ENCODE results near the gene OR2T2.
"Not testable (repeated sequence)": the region's sequence is repeated elsewhere in the genome, so short reads cannot be mapped to it uniquely, and the experiment has no call there.

DNA sequence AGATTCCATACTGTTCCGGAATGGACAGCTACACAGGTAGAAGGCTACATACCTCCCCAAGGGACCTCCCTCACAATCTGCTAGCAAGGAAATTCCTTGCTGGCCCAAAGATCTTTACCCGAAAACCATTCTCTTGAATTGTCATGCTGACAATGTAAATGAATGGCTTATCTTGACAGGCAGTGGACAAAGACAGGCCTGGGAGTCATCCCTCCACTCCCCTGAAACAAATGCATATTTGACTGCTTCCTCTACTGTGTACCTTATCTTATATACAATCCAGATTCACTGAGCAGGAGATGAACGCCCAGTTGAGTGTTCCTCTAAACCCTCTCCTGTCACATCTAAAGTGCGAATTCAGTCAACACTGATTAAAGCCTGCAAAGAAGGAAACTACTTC lies 834 bp upstream of the OR2T2 start:
- TF ChIP-seq, protein P1, sequence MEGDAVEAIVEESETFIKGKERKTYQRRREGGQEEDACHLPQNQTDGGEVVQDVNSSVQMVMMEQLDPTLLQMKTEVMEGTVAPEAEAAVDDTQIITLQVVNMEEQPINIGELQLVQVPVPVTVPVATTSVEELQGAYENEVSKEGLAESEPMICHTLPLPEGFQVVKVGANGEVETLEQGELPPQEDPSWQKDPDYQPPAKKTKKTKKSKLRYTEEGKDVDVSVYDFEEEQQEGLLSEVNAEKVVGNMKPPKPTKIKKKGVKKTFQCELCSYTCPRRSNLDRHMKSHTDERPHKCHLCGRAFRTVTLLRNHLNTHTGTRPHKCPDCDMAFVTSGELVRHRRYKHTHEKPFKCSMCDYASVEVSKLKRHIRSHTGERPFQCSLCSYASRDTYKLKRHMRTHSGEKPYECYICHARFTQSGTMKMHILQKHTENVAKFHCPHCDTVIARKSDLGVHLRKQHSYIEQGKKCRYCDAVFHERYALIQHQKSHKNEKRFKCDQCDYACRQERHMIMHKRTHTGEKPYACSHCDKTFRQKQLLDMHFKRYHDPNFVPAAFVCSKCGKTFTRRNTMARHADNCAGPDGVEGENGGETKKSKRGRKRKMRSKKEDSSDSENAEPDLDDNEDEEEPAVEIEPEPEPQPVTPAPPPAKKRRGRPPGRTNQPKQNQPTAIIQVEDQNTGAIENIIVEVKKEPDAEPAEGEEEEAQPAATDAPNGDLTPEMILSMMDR (IDR thresholded peaks at IDR 0.05; ENCODE audit: poor library complexity, severe bottlenecking): not testable (repeated sequence)
- not testable (repeated sequence) for TF ChIP-seq TAF1 (IDR thresholded peaks at IDR 0.05; ENCODE audit: low read depth); POLR2AphosphoS5 (IDR thresholded peaks at IDR 0.05); EZH2 (IDR thresholded peaks at IDR 0.05; ENCODE audit: borderline replicate concordance, insufficient read depth, low read length, poor library complexity, severe bottlenecking); EP300 (conservative IDR thresholded peaks at IDR 0.05; ENCODE audit: poor library complexity, severe bottlenecking); SMC3 (conservative IDR thresholded peaks at IDR 0.05; ENCODE audit: poor library complexity)
- TF ChIP-seq, protein P2, sequence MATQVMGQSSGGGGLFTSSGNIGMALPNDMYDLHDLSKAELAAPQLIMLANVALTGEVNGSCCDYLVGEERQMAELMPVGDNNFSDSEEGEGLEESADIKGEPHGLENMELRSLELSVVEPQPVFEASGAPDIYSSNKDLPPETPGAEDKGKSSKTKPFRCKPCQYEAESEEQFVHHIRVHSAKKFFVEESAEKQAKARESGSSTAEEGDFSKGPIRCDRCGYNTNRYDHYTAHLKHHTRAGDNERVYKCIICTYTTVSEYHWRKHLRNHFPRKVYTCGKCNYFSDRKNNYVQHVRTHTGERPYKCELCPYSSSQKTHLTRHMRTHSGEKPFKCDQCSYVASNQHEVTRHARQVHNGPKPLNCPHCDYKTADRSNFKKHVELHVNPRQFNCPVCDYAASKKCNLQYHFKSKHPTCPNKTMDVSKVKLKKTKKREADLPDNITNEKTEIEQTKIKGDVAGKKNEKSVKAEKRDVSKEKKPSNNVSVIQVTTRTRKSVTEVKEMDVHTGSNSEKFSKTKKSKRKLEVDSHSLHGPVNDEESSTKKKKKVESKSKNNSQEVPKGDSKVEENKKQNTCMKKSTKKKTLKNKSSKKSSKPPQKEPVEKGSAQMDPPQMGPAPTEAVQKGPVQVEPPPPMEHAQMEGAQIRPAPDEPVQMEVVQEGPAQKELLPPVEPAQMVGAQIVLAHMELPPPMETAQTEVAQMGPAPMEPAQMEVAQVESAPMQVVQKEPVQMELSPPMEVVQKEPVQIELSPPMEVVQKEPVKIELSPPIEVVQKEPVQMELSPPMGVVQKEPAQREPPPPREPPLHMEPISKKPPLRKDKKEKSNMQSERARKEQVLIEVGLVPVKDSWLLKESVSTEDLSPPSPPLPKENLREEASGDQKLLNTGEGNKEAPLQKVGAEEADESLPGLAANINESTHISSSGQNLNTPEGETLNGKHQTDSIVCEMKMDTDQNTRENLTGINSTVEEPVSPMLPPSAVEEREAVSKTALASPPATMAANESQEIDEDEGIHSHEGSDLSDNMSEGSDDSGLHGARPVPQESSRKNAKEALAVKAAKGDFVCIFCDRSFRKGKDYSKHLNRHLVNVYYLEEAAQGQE (IDR thresholded peaks at IDR 0.05; ENCODE audit: borderline replicate concordance): not testable (repeated sequence)
